Measurements from ENCODE around the gene SHROOM3.

GRCh38 chr4:76448211-76448610 lies 13.2 kb downstream of the SHROOM3 start:
- TF ChIP-seq POLR2A (IDR thresholded peaks at IDR 0.05) (no peak), POLR2AphosphoS5 (IDR thresholded peaks at IDR 0.05; ENCODE audit: insufficient read depth in 1 of 2, low read depth in 1 of 2) (no peak)
- TF ChIP-seq, protein P1, sequence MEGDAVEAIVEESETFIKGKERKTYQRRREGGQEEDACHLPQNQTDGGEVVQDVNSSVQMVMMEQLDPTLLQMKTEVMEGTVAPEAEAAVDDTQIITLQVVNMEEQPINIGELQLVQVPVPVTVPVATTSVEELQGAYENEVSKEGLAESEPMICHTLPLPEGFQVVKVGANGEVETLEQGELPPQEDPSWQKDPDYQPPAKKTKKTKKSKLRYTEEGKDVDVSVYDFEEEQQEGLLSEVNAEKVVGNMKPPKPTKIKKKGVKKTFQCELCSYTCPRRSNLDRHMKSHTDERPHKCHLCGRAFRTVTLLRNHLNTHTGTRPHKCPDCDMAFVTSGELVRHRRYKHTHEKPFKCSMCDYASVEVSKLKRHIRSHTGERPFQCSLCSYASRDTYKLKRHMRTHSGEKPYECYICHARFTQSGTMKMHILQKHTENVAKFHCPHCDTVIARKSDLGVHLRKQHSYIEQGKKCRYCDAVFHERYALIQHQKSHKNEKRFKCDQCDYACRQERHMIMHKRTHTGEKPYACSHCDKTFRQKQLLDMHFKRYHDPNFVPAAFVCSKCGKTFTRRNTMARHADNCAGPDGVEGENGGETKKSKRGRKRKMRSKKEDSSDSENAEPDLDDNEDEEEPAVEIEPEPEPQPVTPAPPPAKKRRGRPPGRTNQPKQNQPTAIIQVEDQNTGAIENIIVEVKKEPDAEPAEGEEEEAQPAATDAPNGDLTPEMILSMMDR (IDR thresholded peaks at IDR 0.05) = no peak
